ENCODE data around the gene PAK4. TPM values are rescaled to one million over a fixed set of nuclear protein-coding genes. Genes with fewer than 3 reads are reported as not detected.

PAK4 gene
- total RNA-seq, 2 experiments from 2014 or later, result 16.5 to 17.9 TPM

DNA sequence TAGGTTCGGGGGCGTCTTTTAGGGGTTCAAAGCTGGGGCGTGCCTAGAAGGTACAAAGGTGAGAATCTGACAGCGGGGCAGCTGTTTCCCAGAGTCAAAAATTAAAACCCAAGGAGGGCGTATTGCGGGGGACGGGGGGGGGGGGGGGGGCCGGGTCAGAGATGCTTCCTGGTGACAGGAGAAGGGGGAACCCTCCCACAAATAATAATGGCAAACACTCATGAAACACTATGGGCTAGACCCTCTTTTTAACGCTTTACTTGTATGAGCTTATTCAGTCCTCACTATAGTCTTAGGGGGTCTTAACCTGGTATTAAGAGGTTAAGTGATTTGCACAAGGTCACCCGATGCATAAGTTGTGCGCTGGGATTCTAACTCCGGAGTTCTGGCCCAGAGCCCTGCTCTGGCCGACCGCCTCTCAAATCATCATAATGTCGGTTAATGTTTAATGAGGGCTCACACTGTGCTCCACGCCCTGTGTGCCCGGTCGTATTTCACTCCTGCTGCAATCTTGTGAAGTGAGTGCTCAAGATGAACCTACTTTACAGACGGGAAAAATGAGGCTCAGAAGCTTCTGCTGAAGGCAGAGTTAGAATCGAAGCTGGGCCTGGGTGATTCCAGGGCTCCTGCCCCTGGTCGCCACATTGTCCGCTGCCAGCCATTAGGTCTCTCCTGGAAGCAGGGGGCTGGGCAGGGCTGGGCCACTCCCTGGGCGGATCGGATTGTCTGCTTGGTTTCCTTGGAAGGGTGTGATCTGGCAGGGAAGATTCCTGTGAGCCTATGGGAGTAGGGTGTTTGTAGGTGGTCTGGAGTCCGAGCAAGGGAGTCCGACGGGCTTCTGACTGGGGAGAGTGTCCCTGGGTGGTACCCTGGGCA, 964 bp downstream of the PAK4 start:
- peaks cover 48% of the 10 kb centered on the region for H3K4me1 Mint-ChIP-seq
- peak overlapping the region; percentile 87 for H3K27ac Mint-ChIP-seq
- POLR2A ChIA-PET, result no interaction called here
- H3K4me3 Mint-ChIP-seq, result peak overlapping the region; percentile 85
- no peaks in the 10 kb centered on the region for H3K9me3 Mint-ChIP-seq
- DNase-seq, result no peak
- CTCF ChIA-PET, result no interaction called here
- peaks cover 1% of the 10 kb centered on the region for H3K36me3 Mint-ChIP-seq (ENCODE audit: low read depth)
- no peaks in the 10 kb centered on the region for H3K27me3 Mint-ChIP-seq

DNA sequence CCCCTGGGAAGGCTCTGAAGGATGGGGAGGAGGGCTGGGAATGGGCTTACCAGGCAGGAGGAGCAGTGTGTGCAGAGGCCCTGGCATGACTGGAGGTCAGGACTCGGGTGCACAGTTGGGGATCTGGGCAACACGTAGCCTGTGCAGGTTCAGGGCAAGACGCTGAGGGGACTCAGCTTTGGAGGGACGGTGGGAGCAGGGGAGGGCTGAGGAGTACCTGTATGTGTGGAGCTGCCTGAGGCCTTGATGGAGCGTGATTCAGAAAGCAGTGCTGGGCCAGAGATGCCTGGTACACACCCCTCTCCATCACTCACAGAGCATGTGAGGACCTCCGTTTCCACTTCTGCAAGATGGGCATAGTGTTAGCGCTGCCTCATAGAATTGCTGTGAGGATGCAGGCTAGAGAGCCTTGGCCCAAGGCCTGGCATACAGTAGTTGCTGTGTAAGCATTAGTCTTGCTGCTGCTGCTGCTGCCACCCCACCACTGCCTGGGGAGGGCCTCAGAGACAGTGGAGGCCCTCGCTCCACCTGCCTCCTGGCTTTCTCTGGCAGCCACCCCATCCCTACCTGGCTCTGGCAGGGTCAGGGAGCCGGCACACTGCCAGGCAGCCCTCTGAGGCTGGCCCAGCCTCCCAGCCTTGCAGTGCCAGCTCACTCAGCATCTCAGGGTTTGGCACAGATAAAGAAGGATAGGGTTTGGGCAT, 2.4 kb downstream of the PAK4 start:
- no peak overlapping the region for H3K27ac Mint-ChIP-seq

DNA sequence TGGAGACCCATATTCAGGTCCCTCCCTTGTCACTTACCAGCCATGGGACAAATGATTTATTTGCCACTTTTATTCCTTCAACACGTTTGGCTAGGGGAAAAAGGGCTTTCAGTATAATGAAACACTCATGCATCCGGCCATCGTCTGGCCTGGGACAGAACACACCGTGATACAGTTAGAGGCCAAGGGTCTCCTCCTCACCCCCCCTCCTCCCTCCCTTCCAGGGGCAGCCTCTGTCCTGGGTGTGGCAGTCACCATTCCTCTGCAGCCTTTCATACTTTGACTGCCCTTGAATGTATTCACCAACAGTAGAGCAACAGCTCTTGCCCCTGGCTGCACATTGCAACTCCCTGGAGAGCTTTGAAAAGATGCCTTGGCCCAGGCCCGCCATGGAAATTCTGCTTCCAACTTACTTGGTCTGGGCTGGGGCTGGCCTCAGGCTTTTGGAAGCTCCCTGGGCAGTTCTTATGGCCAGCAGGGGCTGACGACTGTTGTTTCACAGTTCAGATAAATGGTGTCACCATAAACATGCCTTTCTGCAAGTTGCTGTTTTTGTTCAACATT, 3.0 kb downstream of the PAK4 start:
- H3K27ac Mint-ChIP-seq, result no peak overlapping the region
- no peak overlapping the region for H3K4me3 Mint-ChIP-seq
- POLR2A ChIA-PET, result no interaction called here
- no peak for DNase-seq
- H3K9me3 Mint-ChIP-seq, result no peaks in the 10 kb centered on the region
- CTCF ChIA-PET, result interaction anchor here (1.0 kb wide), 1 partner anchor 307 kb away, joined by 3 read pairs; the partner anchor contains the start of gene RPS16
- H3K27me3 Mint-ChIP-seq, result no peaks in the 10 kb centered on the region
- peaks cover 1% of the 10 kb centered on the region for H3K36me3 Mint-ChIP-seq (ENCODE audit: low read depth)
- H3K4me1 Mint-ChIP-seq, result peaks cover 39% of the 10 kb centered on the region

More for the DNA sequence above, 2.4 kb downstream of the PAK4 start:
- Mint-ChIP-seq H3K4me3 (no peak overlapping the region), H3K27me3 (no peaks in the 10 kb centered on the region), H3K9me3 (no peaks in the 10 kb centered on the region), H3K4me1 (peaks cover 39% of the 10 kb centered on the region), H3K36me3 (ENCODE audit: low read depth) (peaks cover 1% of the 10 kb centered on the region)
- no peak for DNase-seq
- ChIA-PET CTCF (interaction anchor here (1.0 kb wide), 1 partner anchor 308 kb away, joined by 3 read pairs; the partner anchor contains the start of gene RPS16), POLR2A (no interaction called here)

DNA sequence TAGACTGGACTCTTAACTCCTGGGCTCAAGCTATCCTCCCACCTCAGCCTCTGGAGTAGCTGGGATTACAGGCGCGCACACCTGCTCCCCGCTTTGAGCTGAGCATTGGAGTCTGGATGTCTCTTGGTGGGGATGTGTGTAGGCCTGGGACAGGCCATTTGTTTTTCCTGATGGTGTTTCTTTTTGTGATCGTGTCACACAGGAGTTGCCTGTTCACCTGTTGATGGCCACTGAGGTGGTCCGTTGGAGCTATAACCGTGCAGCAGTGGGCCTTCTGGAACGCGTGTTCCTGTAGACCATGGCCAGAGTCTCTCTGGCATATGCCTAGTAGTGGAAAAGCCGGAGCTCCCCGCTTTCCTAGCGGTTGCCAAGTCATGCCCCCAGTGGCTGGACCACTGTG, 3.5 kb downstream of the PAK4 start:
- no peak for DNase-seq
- ChIA-PET POLR2A (no interaction called here), CTCF (no interaction called here)
- no peak overlapping the region for H3K4me3 Mint-ChIP-seq
- peaks cover 1% of the 10 kb centered on the region for H3K36me3 Mint-ChIP-seq (ENCODE audit: low read depth)
- H3K27ac Mint-ChIP-seq, result no peak overlapping the region
- peaks cover 37% of the 10 kb centered on the region for H3K4me1 Mint-ChIP-seq
- H3K9me3 Mint-ChIP-seq, result no peaks in the 10 kb centered on the region
- H3K27me3 Mint-ChIP-seq, result no peaks in the 10 kb centered on the region

DNA sequence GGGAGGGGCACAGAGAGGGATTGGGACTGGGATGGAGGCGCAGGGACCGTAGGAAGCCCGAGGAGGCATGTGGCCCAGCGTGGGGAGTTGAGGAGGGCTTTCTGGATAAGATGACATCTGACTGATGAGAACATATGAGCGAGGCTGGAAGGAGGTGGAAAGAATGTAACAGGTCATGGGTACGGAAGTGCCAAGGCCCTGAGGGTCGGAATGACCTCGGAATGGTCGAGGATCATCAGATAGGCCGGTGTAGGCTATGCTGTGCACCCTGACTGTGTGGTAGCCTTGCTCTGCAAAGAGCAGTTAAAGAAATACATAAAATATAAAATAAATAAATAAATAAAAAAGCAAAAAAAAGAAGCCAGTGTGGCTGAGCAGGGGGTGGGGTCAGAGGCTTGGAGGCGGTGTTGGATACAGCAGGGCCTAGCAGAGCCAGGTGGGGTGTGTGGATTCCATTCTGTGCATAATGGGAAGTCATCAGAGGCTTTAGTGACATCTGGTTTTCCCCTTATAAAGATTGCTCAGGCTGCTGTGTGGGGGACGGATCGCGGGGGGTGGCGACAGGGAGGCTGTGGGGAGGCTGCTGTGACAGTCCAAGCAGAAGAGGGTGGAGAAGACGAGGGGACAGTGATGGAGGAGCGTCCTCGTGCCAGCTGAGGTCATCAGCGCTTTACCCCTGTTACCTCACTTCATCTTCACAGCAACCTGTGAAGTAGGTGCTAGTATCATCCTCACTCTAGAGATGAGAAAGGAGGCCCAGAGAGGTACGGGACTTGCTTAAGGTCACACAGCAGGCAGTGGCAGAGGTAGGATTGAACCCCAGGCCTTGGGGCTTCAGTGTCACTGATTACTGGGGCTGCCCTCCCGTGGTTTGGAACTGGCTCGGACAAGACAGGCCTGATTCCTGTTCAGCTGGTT, 5.0 kb downstream of the PAK4 start:
- CTCF ChIA-PET, result no interaction called here
- Mint-ChIP-seq H3K9me3 (no peaks in the 10 kb centered on the region), H3K4me1 (peaks cover 26% of the 10 kb centered on the region), H3K4me3 (no peak overlapping the region), H3K36me3 (ENCODE audit: low read depth) (peaks cover under 1% of the 10 kb centered on the region), H3K27ac (no peak overlapping the region), H3K27me3 (no peaks in the 10 kb centered on the region)
- POLR2A ChIA-PET, result no interaction called here
- DNase-seq, result no peak

DNA sequence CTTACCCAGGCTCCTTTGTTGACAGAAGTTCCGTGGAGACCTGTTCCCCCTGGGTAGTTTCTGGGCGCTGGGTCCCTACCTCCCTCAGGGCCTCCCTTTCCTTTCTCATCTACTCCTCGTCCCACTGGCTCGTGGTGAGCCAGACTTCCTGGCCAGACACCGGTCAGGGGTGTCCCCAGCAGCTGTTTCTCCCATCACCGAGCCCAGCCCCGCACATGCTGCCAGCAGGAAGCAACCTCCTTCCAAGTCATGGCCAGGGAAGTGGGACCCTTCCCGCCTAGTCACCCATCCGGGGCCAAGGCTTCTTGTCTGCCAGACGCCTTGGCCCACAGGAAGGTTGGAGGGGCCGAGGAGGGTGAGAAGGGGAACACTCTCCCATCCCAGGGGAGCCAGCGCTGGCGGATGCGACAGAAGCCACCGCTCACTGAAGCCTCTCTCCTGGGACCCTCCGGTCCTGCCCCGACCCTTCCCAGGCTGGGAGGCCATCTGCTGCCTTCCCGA, 5.7 kb downstream of the PAK4 start:
- ChIA-PET CTCF (no interaction called here), POLR2A (no interaction called here)
- H3K4me3 Mint-ChIP-seq, result no peak overlapping the region
- H3K27me3 Mint-ChIP-seq, result no peaks in the 10 kb centered on the region
- H3K27ac Mint-ChIP-seq, result no peak overlapping the region
- DNase-seq, result no peak
- H3K4me1 Mint-ChIP-seq, result peaks cover 23% of the 10 kb centered on the region
- H3K9me3 Mint-ChIP-seq, result no peaks in the 10 kb centered on the region
- H3K36me3 Mint-ChIP-seq (ENCODE audit: low read depth), result no peaks in the 10 kb centered on the region

DNA sequence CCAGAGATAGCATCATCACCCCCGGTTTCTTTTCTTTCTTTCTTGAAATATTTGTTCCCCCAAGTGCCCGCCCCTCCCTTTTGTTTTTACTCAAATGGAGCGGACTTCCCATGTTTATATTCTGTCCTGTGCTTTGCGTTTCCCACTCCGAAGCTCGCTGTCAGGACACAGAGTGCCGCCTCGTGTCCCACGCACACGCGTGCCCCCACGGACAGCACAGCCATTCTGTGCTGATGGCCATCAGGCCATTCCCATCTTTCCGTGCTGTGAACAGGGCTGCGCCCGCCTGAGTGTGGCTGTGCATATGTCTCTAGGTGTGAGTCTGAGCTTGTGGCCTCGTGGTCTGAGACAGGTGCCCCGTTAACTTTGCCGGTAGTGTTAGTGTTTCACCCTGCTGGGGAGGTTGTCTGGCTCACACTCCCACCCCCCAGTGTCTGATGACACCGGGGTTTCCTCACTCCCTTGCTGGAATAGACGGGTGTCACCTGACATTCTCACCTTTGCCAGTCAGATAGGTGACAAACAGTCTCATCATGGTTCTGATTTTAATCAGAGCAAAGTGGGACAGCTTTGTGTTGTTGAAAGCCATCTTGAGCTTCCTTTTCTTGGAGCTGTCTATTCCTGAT, 6.9 kb downstream of the PAK4 start:
- Mint-ChIP-seq H3K36me3 (ENCODE audit: low read depth) (no peaks in the 10 kb centered on the region), H3K27me3 (no peaks in the 10 kb centered on the region), H3K27ac (no peak overlapping the region), H3K9me3 (no peaks in the 10 kb centered on the region), H3K4me3 (no peak overlapping the region), H3K4me1 (peaks cover 21% of the 10 kb centered on the region)
- DNase-seq, result no peak
- ChIA-PET POLR2A (no interaction called here), CTCF (interaction anchor here (1.0 to 1.1 kb wide), 2 partner anchors 10 to 23 kb away, joined by 3 to 4 read pairs; no protein-coding TSS in a partner anchor)

DNA sequence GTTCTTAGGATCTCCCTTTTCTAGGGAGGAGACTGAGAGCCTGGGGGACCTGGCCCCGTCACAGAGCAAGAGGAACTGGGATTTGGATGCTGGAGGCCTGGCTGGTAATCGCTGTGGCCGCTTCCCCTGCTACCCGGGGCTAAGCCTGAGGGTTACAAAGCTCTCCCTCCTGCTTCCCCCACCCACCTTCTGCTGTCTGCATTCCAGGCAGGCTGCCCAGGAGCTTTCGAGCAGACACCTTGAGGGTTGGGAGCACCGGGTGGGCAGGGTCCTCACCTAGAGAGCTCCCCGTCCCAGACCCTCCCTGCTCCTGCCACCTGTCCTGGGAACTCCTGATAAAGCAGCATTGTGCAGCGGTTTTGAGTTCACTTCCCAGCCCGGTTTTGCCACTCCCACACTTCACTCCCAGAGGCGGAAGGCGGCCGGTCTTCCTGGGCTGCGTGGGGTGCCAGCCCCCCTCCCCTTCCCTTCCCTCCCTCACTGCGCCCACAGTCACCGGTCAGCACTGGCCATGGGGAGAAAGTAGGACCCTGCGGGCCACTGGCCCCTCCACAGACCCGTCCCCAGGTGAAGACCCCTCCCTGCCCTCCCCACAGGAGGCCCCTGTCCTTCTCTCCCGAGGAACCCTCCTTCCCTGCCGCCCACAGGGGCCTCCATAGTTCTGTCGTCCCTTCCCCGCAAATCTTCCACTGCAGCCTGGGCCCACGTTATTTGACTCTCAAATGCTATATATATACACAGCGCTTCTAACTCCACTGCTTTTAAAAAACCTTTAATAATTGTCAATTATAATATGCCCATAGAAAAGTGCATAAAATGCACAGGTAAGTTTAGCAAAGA, 8.1 kb downstream of the PAK4 start:
- Mint-ChIP-seq H3K36me3 (ENCODE audit: low read depth) (no peaks in the 10 kb centered on the region), H3K4me3 (no peak overlapping the region), H3K27ac (no peak overlapping the region), H3K4me1 (peaks cover 16% of the 10 kb centered on the region), H3K9me3 (no peaks in the 10 kb centered on the region), H3K27me3 (no peaks in the 10 kb centered on the region)
- ChIA-PET POLR2A (no interaction called here), CTCF (interaction anchor here (1.0 kb wide), 1 partner anchor 8 kb away, joined by 4 read pairs; no protein-coding TSS in a partner anchor)
- DNase-seq, result no peak

DNA sequence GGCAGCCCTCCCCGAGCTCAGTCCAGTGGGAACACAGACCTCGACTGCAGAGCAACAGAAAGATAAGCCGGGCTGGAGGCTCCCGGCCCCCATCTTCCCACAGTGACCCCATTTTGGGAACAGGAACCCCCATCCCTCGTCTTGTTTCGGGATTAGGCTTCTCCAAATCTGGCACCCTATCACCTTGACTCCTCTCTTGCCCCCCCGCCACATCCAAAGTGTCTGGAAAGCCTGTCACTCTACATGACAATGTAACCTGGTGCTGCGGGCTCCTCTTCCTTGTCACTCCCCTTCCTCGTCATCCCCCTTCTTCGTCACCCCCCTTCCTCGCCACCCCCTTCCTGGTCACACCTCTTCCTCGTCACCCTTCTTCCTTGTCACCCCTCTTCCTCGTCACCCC, 10.1 kb downstream of the PAK4 start:
- ChIA-PET CTCF (no interaction called here), POLR2A (no interaction called here)
- H3K36me3 Mint-ChIP-seq (ENCODE audit: low read depth), result no peaks in the 10 kb centered on the region
- no peaks in the 10 kb centered on the region for H3K9me3 Mint-ChIP-seq
- H3K27ac Mint-ChIP-seq, result no peak overlapping the region
- H3K4me1 Mint-ChIP-seq, result peaks cover 14% of the 10 kb centered on the region
- H3K27me3 Mint-ChIP-seq, result no peaks in the 10 kb centered on the region
- no peak overlapping the region for H3K4me3 Mint-ChIP-seq
- no peak for DNase-seq

DNA sequence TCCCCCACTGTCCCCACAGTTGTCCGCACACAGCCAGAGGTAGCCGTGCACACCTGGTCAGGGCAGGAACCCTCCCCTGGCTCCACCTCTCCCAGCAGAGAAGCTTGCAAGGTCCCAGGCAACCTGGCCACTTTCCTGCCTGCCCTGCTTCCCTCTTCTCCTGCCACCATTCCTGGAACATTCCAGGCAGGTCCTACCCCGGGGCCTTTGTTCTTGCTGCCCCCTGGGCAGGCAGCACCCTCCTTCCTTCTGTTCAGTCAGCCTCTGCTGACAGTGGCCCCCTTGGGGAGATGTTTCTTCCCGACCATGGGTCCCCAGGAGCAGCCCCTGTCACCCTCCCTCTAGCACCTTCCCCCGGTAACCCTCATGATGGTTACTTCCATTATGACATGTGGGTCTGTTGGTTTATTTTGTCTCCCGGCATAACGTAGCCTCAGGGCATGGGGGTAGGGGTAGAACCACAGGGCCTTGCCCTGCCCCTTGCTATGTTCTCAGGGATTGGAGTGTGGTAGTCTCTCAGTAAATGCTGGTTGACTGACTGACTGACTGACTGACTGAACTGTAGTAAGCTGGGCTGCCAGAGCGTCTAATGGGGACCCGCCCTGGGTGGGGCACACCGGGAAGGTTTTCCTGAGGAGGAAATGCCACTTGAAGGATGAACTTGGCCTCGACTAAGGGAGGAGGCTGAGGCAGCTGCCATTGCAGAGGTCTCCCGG, 10.8 kb downstream of the PAK4 start:
- Mint-ChIP-seq H3K36me3 (ENCODE audit: low read depth) (no peaks in the 10 kb centered on the region), H3K4me3 (no peak overlapping the region), H3K4me1 (peaks cover 11% of the 10 kb centered on the region), H3K27me3 (no peaks in the 10 kb centered on the region), H3K9me3 (no peaks in the 10 kb centered on the region), H3K27ac (peak overlapping the region; percentile 25)
- POLR2A ChIA-PET, result no interaction called here
- DNase-seq, result no peak
- CTCF ChIA-PET, result interaction anchor here (2.0 kb wide), 1 partner anchor 14 kb away, joined by 5 read pairs; no protein-coding TSS in a partner anchor

DNA sequence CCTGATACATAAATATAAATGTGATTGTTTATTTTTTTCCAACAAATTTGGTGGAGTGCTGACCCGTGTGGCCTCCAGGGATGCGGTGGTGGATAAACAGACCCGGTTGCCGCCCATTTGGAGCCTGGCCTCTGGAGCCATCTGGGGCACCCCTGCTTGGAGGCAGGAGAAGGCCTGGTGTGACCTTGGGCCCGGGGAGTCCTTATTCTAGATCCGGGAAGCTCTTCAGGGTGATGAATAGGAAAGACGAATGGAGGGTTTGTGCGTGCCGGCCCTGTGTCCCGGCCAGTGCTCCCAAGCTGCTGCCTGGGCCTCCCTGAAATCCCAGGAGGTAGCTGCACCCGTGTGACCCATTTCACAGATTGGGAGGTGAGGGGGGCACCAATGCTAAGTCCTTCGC, 11.5 kb downstream of the PAK4 start:
- Mint-ChIP-seq H3K4me1 (peaks cover 10% of the 10 kb centered on the region), H3K9me3 (no peaks in the 10 kb centered on the region), H3K27ac (no peak overlapping the region), H3K4me3 (no peak overlapping the region), H3K36me3 (ENCODE audit: low read depth) (no peaks in the 10 kb centered on the region), H3K27me3 (no peaks in the 10 kb centered on the region)
- ChIA-PET POLR2A (no interaction called here), CTCF (interaction anchor here (1.2 to 2.0 kb wide), 2 partner anchors 15 to 164 kb away, joined by 5 read pairs; no protein-coding TSS in a partner anchor)
- no peak for DNase-seq

All from activated CD4-positive, alpha-beta T cell treated with anti-CD3 and anti-CD28 coated beads, Interleukin-2, amount 10 ng/mL, durations not matched to agents 7 days and 5 days (primary cell).